H9 (cell line): Measurements from ENCODE around the gene HYAL2. TPM values are rescaled to one million over a fixed set of nuclear protein-coding genes. Genes with fewer than 3 reads are reported as not detected.

Experiments
- DNase-seq: peaks from one replicate; pipeline ENCODE4 v3.0.0-alpha.2; 2017
- H2AFZ ChIP-seq: one replicate; pipeline ENCODE4 v1.6.1; 2013; ENCODE audit warnings: mild to moderate bottlenecking, low read length, control low read depth, moderate library complexity
- H2AK5ac ChIP-seq: 2 replicates; pipeline ENCODE4 v1.6.1; 2013; ENCODE audit warnings: low read length, control low read depth, mixed read lengths; ENCODE audit not compliant: insufficient read length
- H2BK120ac ChIP-seq: one replicate; pipeline ENCODE4 v1.6.1; 2013; ENCODE audit warnings: low read depth, mild to moderate bottlenecking, low read length, control low read depth, inconsistent platforms; ENCODE audit not compliant: poor library complexity, severe bottlenecking
- H2BK12ac ChIP-seq: 2 replicates; pipeline ENCODE4 v1.6.1; 2013; ENCODE audit warnings: low read length, control low read depth, mixed read lengths, low read depth; ENCODE audit not compliant: insufficient read length
- H2BK15ac ChIP-seq: 2 replicates; pipeline ENCODE4 v1.6.1; 2013; ENCODE audit warnings: low read depth, low read length, control low read depth
- H2BK20ac ChIP-seq: one replicate; pipeline ENCODE4 v1.6.1; 2013; ENCODE audit warnings: low read depth, mild to moderate bottlenecking, low read length, control low read depth, inconsistent platforms; ENCODE audit not compliant: poor library complexity, severe bottlenecking
- H2BK5ac ChIP-seq: 2 replicates; pipeline ENCODE4 v1.6.1; 2013; ENCODE audit warnings: low read length, control low read depth, mixed read lengths; ENCODE audit not compliant: insufficient read length
- H3K14ac ChIP-seq: 2 replicates; pipeline ENCODE4 v1.6.1; 2013; ENCODE audit warnings: low read length, control low read depth; ENCODE audit not compliant: insufficient read depth
- H3K18ac ChIP-seq: 2 replicates; pipeline ENCODE4 v1.6.1; 2013; ENCODE audit warnings: low read depth, mild to moderate bottlenecking, mixed read lengths, low read length, control low read depth; ENCODE audit not compliant: insufficient read length
- H3K23ac ChIP-seq: 2 replicates; pipeline ENCODE4 v1.6.1; 2013; ENCODE audit warnings: low read length, control low read depth, mixed read lengths, low read depth; ENCODE audit not compliant: insufficient read length
- H3K23me2 ChIP-seq: 2 replicates; pipeline ENCODE4 v1.6.1; 2013; ENCODE audit warnings: low read depth, mild to moderate bottlenecking, mixed read lengths, low read length, control low read depth; ENCODE audit not compliant: insufficient read length, poor library complexity, severe bottlenecking
- H3K27ac ChIP-seq: 2 replicates; pipeline ENCODE4 v1.5.1; 2013; ENCODE audit warnings: low read length, control low read depth, mixed read lengths, low read depth; ENCODE audit not compliant: insufficient read length
- H3K27me3 ChIP-seq: 2 replicates; pipeline ENCODE4 v1.6.1; 2013; ENCODE audit warnings: low read length, control low read depth, inconsistent platforms; ENCODE audit not compliant: insufficient read depth
- H3K4ac ChIP-seq: 2 replicates; pipeline ENCODE4 v1.6.1; 2013; ENCODE audit warnings: low read depth, mild to moderate bottlenecking, control low read depth, inconsistent platforms, low read length, moderate library complexity
- H3K4me1 ChIP-seq: 2 replicates; pipeline ENCODE4 v1.6.1; 2013; ENCODE audit warnings: low read length, control low read depth, inconsistent platforms; ENCODE audit not compliant: insufficient read depth
- H3K4me2 ChIP-seq: 2 replicates; pipeline ENCODE4 v1.6.1; 2013; ENCODE audit warnings: low read length, control low read depth, mixed read lengths; ENCODE audit not compliant: insufficient read length, insufficient read depth
- H3K56ac ChIP-seq: 2 replicates; pipeline ENCODE4 v1.6.1; 2013; ENCODE audit warnings: low read depth, mild to moderate bottlenecking, mixed read lengths, low read length, control low read depth; ENCODE audit not compliant: insufficient read length
- H3K79me1 ChIP-seq: 2 replicates; pipeline ENCODE4 v1.6.1; 2013; ENCODE audit warnings: low read depth, mild to moderate bottlenecking, moderate library complexity, low read length, control low read depth, inconsistent platforms; ENCODE audit not compliant: insufficient read depth, poor library complexity, severe bottlenecking
- H3K79me2 ChIP-seq: 2 replicates; pipeline ENCODE4 v1.6.1; 2013; ENCODE audit warnings: low read length, control low read depth, inconsistent platforms; ENCODE audit not compliant: insufficient read depth
- H3K9ac ChIP-seq: 2 replicates; pipeline ENCODE4 v1.6.1; 2013; ENCODE audit warnings: low read length, control low read depth, mixed read lengths; ENCODE audit not compliant: insufficient read length; ENCODE audit errors: extremely low read depth
- H3K9me3 ChIP-seq: one replicate; pipeline ENCODE4 v1.6.1; 2013; ENCODE audit warnings: low read depth, low read length, inconsistent platforms; ENCODE audit not compliant: control insufficient read depth
- H3T11ph ChIP-seq: one replicate; pipeline ENCODE4 v1.6.1; 2013; ENCODE audit warnings: mild to moderate bottlenecking, low read length, control low read depth, inconsistent platforms
- H4K20me1 ChIP-seq: one replicate; pipeline ENCODE4 v1.6.1; 2013; ENCODE audit not compliant: control insufficient read depth, insufficient read length, insufficient read depth
- H4K5ac ChIP-seq: 2 replicates; pipeline ENCODE4 v1.6.1; 2013; ENCODE audit warnings: low read depth, mild to moderate bottlenecking, mixed read lengths, low read length, control low read depth; ENCODE audit not compliant: insufficient read length
- H4K8ac ChIP-seq: replicated peaks from 2 replicates; pipeline ENCODE4 v1.6.1; 2013; ENCODE audit warnings: low read length, control low read depth, mixed read lengths, low read depth; ENCODE audit not compliant: insufficient read length
- H4K91ac ChIP-seq: 2 replicates; pipeline ENCODE4 v1.6.1; 2013; ENCODE audit warnings: low read depth, mild to moderate bottlenecking, moderate library complexity, mixed read lengths, low read length, control low read depth; ENCODE audit not compliant: insufficient read length
- H3K27ac Mint-ChIP-seq, 3 experiments: 2 replicates in 2 of 3; 3 replicates in 1 of 3; pipeline ENCODE4 v1.8.0; 2020 to 2021; ENCODE audit warnings: mixed read lengths in 3 of 3, mild to moderate bottlenecking in 1 of 3, moderate library complexity in 1 of 3
- H3K27me3 Mint-ChIP-seq: 2 replicates; pipeline ENCODE4 v1.8.0; 2021; ENCODE audit warnings: low read depth, mild to moderate bottlenecking, moderate library complexity, mixed read lengths
- H3K36me3 Mint-ChIP-seq, 3 experiments: 2 replicates in 2 of 3; 3 replicates in 1 of 3; pipeline ENCODE4 v1.8.0; 2020 to 2021; ENCODE audit warnings: low read depth in 3 of 3, mixed read lengths in 3 of 3; ENCODE audit not compliant: insufficient read depth in 1 of 3
- H3K4me1 Mint-ChIP-seq, 2 experiments: 2 replicates each; pipeline ENCODE4 v1.8.0; 2020; ENCODE audit warnings: mixed read lengths in 2 of 2
- H3K4me3 Mint-ChIP-seq, 2 experiments: 2 replicates in 1 of 2; 3 replicates in 1 of 2; pipeline ENCODE4 v1.8.0; 2020 to 2021; ENCODE audit warnings: mild to moderate bottlenecking in 2 of 2, mixed read lengths in 2 of 2, moderate library complexity in 1 of 2
- H3K9me3 Mint-ChIP-seq, 2 experiments: 2 replicates in 1 of 2; 3 replicates in 1 of 2; pipeline ENCODE4 v1.8.0; 2020; ENCODE audit warnings: mild to moderate bottlenecking in 2 of 2, mixed read lengths in 2 of 2, moderate library complexity in 1 of 2
- CTCF ChIP-seq: fragments of 200-600 bp; sonication (generic); conservative IDR thresholded peaks from 3 replicates; pipeline ENCODE4 v1.8.0; 2021; ENCODE audit warnings: antibody characterized with exemption, mild to moderate bottlenecking
- WGBS: extraction: QIAGEN DNeasy Blood & Tissue Kit; methylation state at CpG from one replicate; pipeline ENCODE4 v1.1.7; 2013; ENCODE audit warnings: missing lambda C conversion rate, low lambda C conversion rate, mixed read lengths; ENCODE audit not compliant: insufficient read length; ENCODE audit errors: extremely low coverage; 5-methylcytosine and 5-hydroxymethylcytosine counted together
- total RNA-seq: library from RNA; stranded (reverse); gene quantifications from 2 replicates; pipeline ENCODE4 v1.2.1, GENCODE V29; 2021

Gene HYAL2
- total RNA-seq, 1 experiment from 2014 or later, result 51.9 TPM

- Mint-ChIP-seq H3K9me3 (no peaks in the 10 kb centered on the region), H3K27ac (0 out of 7 replicates have a peak overlapping the region, but pooled peaks of 1 of the 3 experiments have one; percentile 28)
- WGBS, result no CpG with 5 or more reads among the region's 4 CpGs
These were observed 2.0 kb upstream of the HYAL2 start for GRCh38 chr3:50324351-50325112.

More at GRCh38 chr3:50324351-50325112, 2.0 kb upstream of the HYAL2 start:
- Histone ChIP-seq H3K14ac (no peak overlapping the region), H3K27ac (no peak overlapping the region), H3K56ac (no peak overlapping the region), H2BK20ac (no peak overlapping the region), H3K4ac (no peak overlapping the region), H4K8ac (no peak overlapping the region), H2BK120ac (no peak overlapping the region), H4K91ac (no peak overlapping the region), H2AK5ac (no peak overlapping the region), H4K20me1 (no peaks in the 10 kb centered on the region), H3K23me2 (peaks cover 24% of the 10 kb centered on the region), H3K27me3 (no peaks in the 10 kb centered on the region), H3K9me3 (no peaks in the 10 kb centered on the region), H3K79me2 (peaks cover 10% of the 10 kb centered on the region; the same call in 1 of the 2 replicates), H3K4me2 (no peak overlapping the region), H2AFZ (no peak overlapping the region), H3K23ac (no peak overlapping the region), H3T11ph (no peak overlapping the region), H2BK5ac (no peak overlapping the region), H4K5ac (no peak overlapping the region), H3K4me1 (peaks cover 6% of the 10 kb centered on the region; the same call in 1 of the 2 replicates), H2BK15ac (no peak overlapping the region), H3K79me1 (peaks cover 6% of the 10 kb centered on the region), H2BK12ac (no peak overlapping the region), H3K9ac (no peak overlapping the region), H3K18ac (no peak overlapping the region)
- Mint-ChIP-seq H3K27me3 (no peaks in the 10 kb centered on the region; the same call in 1 of the 2 replicates), H3K4me1 (peaks cover 23 to 41% of the 10 kb centered on the region in 2 experiments), H3K4me3 (peak overlapping the region; percentile 30 to 54; a peak in 4 of 5 replicates), H3K36me3 (peaks cover 18 to 34% (median 19%) of the 10 kb centered on the region in 3 experiments)
- peak; percentile 90 for DNase-seq
- peak; percentile 89 for TF ChIP-seq CTCF
